Measurements from ENCODE around the gene PPT2.
"Not testable (repeated sequence)": the region's sequence is repeated elsewhere in the genome, so short reads cannot be mapped to it uniquely, and the experiment has no call there.

- TF ChIP-seq CTCF, POLR2AphosphoS5, POLR2A (IDR thresholded peaks at IDR 0.05): not testable (repeated sequence)
Measured at GRCh38 chr6:32144238-32144637, 9.7 kb upstream of the PPT2 start.
